HepG2 (cell line): Measurements from ENCODE around the gene GRM2. TPM values are rescaled to one million over a fixed set of nuclear protein-coding genes. Genes with fewer than 3 reads are reported as not detected.
A peak's percentile ranks its signal among the peaks of the same experiment; 100 is the strongest.

Source experiments
- ATAC-seq: fragments of 200-7000 bp; cut with Tn5 transposase; 3 replicates; pipeline ENCODE4 v1.9.1; 2020; ENCODE audit warnings: mild to moderate bottlenecking, moderate library complexity
- BruUV-seq: library from RNA; stranded (reverse); fragments of 400-500 nt; replicated peaks from 2 replicates; lab custom pipeline; 2021; lab: Mats Ljungman, UMichigan
- CTCF ChIA-PET: fragments of 300-600 bp; formaldehyde crosslinking; extraction: SDS; loops from one replicate; lab custom pipeline; 2021; ENCODE audit warnings: low total read pairs, inconsistent platforms, low intra/inter-chr PET ratio; lab: Yijun Ruan, JAX
- POLR2A ChIA-PET: fragments of 350-600 bp; sonication (Branson Sonifier 250); formaldehyde crosslinking; loops from one replicate; lab custom pipeline; 2020; ENCODE audit warnings: antibody characterized with exemption, inconsistent platforms; lab: Yijun Ruan, JAX
- DNase-seq: peaks from one replicate; pipeline ENCODE4 v3.0.0-alpha.2; 2015; ENCODE audit warnings: low spot score
- FAIRE-seq: peaks from 3 replicates; lab custom pipeline; 2011; peaks lifted over from hg19 to GRCh38; lab: Jason Lieb, UNC
- H2AFZ ChIP-seq: one replicate; pipeline ENCODE4 v1.6.1; 2011; ENCODE audit warnings: low read length, inconsistent platforms
- H3K27ac ChIP-seq: fragments of 300-600 bp; 3 replicates; pipeline ENCODE4 v1.8.0; 2011; ENCODE audit warnings: mixed run types, mild to moderate bottlenecking, mixed read lengths, low read length, inconsistent platforms; ENCODE audit not compliant: insufficient read depth; ENCODE audit errors: extremely low read length
- H3K27me3 ChIP-seq, 2 experiments: fragments of 200-600 bp in 1 of 2; 2 replicates in 1 of 2; 3 replicates in 1 of 2; pipeline versions ENCODE4 v1.6.0 to v1.8.0; 2011; ENCODE audit warnings: low read length in 2 of 2, mild to moderate bottlenecking in 2 of 2, moderate library complexity in 2 of 2, inconsistent platforms in 1 of 2; ENCODE audit not compliant: insufficient read depth in 2 of 2, control insufficient read depth in 1 of 2
- H3K36me3 ChIP-seq, 2 experiments: fragments of 200-600 bp in 1 of 2; replicated peaks in 1 of 2; 2 replicates in 1 of 2; 3 replicates in 1 of 2; pipeline versions ENCODE4 v1.5.1 to v1.8.0; 2011; ENCODE audit warnings: low read length in 2 of 2, inconsistent platforms in 1 of 2; ENCODE audit not compliant: insufficient read depth in 2 of 2, control insufficient read depth in 1 of 2
- H3K4me1 ChIP-seq: 2 replicates; pipeline ENCODE4 v1.5.1; 2012; ENCODE audit warnings: low read length, inconsistent platforms; ENCODE audit not compliant: insufficient read depth
- H3K4me2 ChIP-seq: 2 replicates; pipeline ENCODE4 v1.6.0; 2011; ENCODE audit warnings: low read depth, low read length, inconsistent platforms
- H3K4me3 ChIP-seq, 3 experiments: fragments of 200-600 bp in 1 of 3; sonication (generic), shearing (Covaris generic) in 1 of 3; replicated peaks in 1 of 3; 2 replicates each; pipeline ENCODE4 v1.5.1; 2011 to 2016; ENCODE audit warnings: low read length in 3 of 3, inconsistent platforms in 2 of 3, low read depth in 2 of 3, mild to moderate bottlenecking in 2 of 3, control low read depth in 1 of 3, mixed read lengths in 1 of 3; ENCODE audit not compliant: insufficient read depth in 1 of 3
- H3K79me2 ChIP-seq: one replicate; pipeline ENCODE4 v1.6.1; 2011; ENCODE audit warnings: low read length, inconsistent platforms; ENCODE audit not compliant: insufficient read depth
- H3K9ac ChIP-seq: 2 replicates; pipeline ENCODE4 v1.6.0; 2011; ENCODE audit warnings: mild to moderate bottlenecking, low read depth, low read length, inconsistent platforms; ENCODE audit not compliant: insufficient read depth
- H3K9me3 ChIP-seq: 2 replicates; pipeline ENCODE4 v1.5.1; 2012; ENCODE audit warnings: mild to moderate bottlenecking, low read length
- H4K20me1 ChIP-seq: 2 replicates; pipeline ENCODE4 v1.6.0; 2011; ENCODE audit warnings: inconsistent platforms, mild to moderate bottlenecking, low read length, moderate library complexity; ENCODE audit not compliant: insufficient read depth
- AGO1 ChIP-seq: fragments of 200-400 bp; formaldehyde crosslinking; IDR thresholded peaks from 2 replicates; pipeline ENCODE4 v1.6.1; 2017; ENCODE audit warnings: mild to moderate bottlenecking, low read depth, low read length, moderate library complexity; ENCODE audit not compliant: poor library complexity, severe bottlenecking
- DMAP1 ChIP-seq: IDR thresholded peaks from 2 replicates; pipeline ENCODE4 v1.6.1; 2016
- DPF2 ChIP-seq: sonication (generic); formaldehyde crosslinking; IDR thresholded peaks from 2 replicates; pipeline ENCODE4 v1.4.0; 2020; ENCODE audit warnings: mild to moderate bottlenecking, low read depth, missing genetic modification reagents, borderline replicate concordance
- KLF16 ChIP-seq, 2 experiments: sonication (generic) in 1 of 2; formaldehyde crosslinking in 1 of 2; IDR thresholded peaks; 2 replicates each; pipeline versions ENCODE4 v1.6.1 to v1.8.0; 2016 to 2023; ENCODE audit warnings: missing genetic modification reagents in 2 of 2, missing compliant biosample characterization in 1 of 2
- MEF2D ChIP-seq: sonication (generic); formaldehyde crosslinking; IDR thresholded peaks from 2 replicates; pipeline ENCODE4 v1.5.1; 2020; ENCODE audit warnings: mild to moderate bottlenecking, missing genetic modification reagents
- PHF8 ChIP-seq: sonication (generic); formaldehyde crosslinking; IDR thresholded peaks from 2 replicates; pipeline ENCODE4 v1.5.0; 2020; ENCODE audit warnings: missing genetic modification reagents
- ZFP36 ChIP-seq: fragments of 150-350 bp; IDR thresholded peaks from 2 replicates; pipeline ENCODE4 v1.6.1; 2018; ENCODE audit warnings: borderline replicate concordance, low read length, low read depth; ENCODE audit not compliant: partially characterized antibody
- ZNF407 ChIP-seq: sonication (generic); formaldehyde crosslinking; IDR thresholded peaks from one replicate; pipeline ENCODE4 v1.5.1; 2020; ENCODE audit warnings: mild to moderate bottlenecking, missing genetic modification reagents; ENCODE audit errors: not compliant biosample characterization
- ZNF598 ChIP-seq: sonication (generic); formaldehyde crosslinking; IDR thresholded peaks from 2 replicates; pipeline ENCODE4 v1.5.1; 2020; ENCODE audit warnings: mild to moderate bottlenecking, missing genetic modification reagents, borderline replicate concordance
- ZNF768 ChIP-seq: sonication (generic); formaldehyde crosslinking; IDR thresholded peaks from 2 replicates; pipeline ENCODE4 v1.4.0; 2020; ENCODE audit warnings: missing genetic modification reagents
- ZNF792 ChIP-seq: IDR thresholded peaks from 2 replicates; pipeline ENCODE4 v1.6.1; 2016
- WGBS: methylation state at CpG from one replicate; pipeline ENCODE4 v1.1.6; 2017; ENCODE audit warnings: low lambda C conversion rate; 5-methylcytosine and 5-hydroxymethylcytosine counted together
- in situ Hi-C: cut with HindIII; loops from 2 replicates; pipeline ENCODE4 v1.10.0; 2017; ENCODE audit warnings: low pct_unique_long_range_greater_than_20kb; ENCODE audit not compliant: extremely low pct_ligation_motif_present
- intact Hi-C: fragments of 100-400 bp; cut with micrococcal nuclease; formaldehyde crosslinking; loops from one replicate; pipeline ENCODE4 v1.10.0; 2022; ENCODE audit not compliant: unreplicated experiment
- polyA plus RNA-seq, 8 experiments: library from polyadenylated mRNA; depleted of rRNA in 3 of 8; stranded (reverse) in 7 of 8; unstranded in 1 of 8; fragments of >200 nt; fragmentation: Illumina TruSeq in 4 of 8; extraction: Trizol in 4 of 8; gene quantifications; 2 replicates each; pipeline versions ENCODE4 v1.2.1 to v1.2.3, GENCODE V29; 2011 to 2016; ENCODE audit warnings: low read depth in 4 of 8, missing spikeins in 1 of 8, mixed read lengths in 1 of 8; ENCODE audit not compliant: insufficient read depth in 1 of 8
- total RNA-seq, 5 experiments: library from RNA; depleted of rRNA; stranded (reverse); fragments of >200 nt; fragmentation: Illumina TruSeq; extraction: Trizol; gene quantifications; 2 replicates each; pipeline ENCODE4 v1.2.3, GENCODE V29; 2016; ENCODE audit warnings: low read depth in 1 of 5

Gene GRM2
- total and polyA plus RNA-seq, 2 of the 13 experiments (the other 11 are each of a cell fraction or from before 2014, with no cell fraction given), result 0.04 to 0.07 TPM

DNA sequence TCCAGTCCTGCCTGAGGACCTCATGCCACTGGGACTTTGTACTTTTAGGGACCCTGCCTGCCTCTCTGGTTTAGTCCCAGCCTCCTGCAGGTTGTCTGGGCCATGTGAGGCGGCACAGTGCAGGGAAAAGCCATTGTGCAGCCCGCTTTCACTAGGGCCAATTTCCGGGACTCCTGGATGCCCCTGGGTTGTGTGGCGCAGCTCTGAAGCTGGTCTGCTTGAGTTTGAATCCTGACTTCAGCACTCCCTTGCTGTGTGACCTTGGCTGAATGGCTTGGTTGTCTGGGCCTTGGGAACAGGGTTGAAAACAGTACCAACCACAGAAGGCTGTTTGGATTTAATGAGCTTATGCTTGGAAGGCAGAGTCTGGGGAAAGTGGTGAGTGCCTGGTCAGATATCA, 27.6 kb upstream of the GRM2 start:
- DNase-seq (no peak), ATAC-seq (no peak), FAIRE-seq (no peak)
- BruUV-seq, result no TSS peak
- Histone ChIP-seq H3K27me3 (no peaks in the 10 kb centered on the region), H3K4me2 (no peak overlapping the region), H3K4me3 (no peak overlapping the region), H4K20me1 (peaks cover 4% of the 10 kb centered on the region; the same call in 1 of the 2 replicates), H3K79me2 (peaks cover 3% of the 10 kb centered on the region), H3K9ac (no peak overlapping the region), H3K36me3 (peaks cover 10 to 17% of the 10 kb centered on the region in 2 experiments), H2AFZ (no peak overlapping the region), H3K27ac (no peak overlapping the region), H3K4me1 (0 out of 2 replicates have a peak, but pooled peaks cover 12% of the 10 kb centered on the region), H3K9me3 (no peaks in the 10 kb centered on the region)
- ChIA-PET POLR2A (no interaction called here), CTCF (no interaction called here)
- TF ChIP-seq ZNF768 (CRISPR knock-in tag), result peak; percentile 76
- TF ChIP-seq PHF8 (CRISPR knock-in tag), result no peak
- TF ChIP-seq ZNF792, result no peak
- 94% methylated on average over 2 of the region's 4 CpGs for WGBS
- in situ Hi-C loops, result no loop called here
- intact Hi-C loops, result loop anchor here (10.0 kb wide), 1 partner anchor 295 kb away; the partner anchor contains the start of gene MANF

DNA sequence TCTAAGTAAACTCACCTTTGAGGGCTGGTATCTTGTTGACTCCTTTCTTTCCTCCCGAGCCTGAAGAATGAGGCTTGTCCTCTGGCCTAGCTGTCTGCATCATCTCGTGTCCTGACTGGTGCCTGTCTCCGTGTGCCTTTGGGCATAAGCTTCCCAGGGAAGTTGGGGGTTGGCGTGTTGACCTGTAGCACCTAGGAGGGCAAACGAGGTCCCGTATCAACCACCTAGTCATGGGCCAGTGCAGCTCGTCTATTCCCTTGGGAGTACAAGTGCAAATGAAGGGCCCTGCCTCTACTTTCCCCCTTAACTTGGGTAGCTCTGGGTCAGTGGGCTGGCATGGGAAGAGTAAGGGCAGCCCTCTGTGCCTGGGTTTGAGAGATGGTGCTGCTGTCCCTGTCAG, 27.1 kb upstream of the GRM2 start:
- in situ Hi-C loops, result loop anchor here (5.0 kb wide), 1 partner anchor 42 kb away; no protein-coding TSS in a partner anchor
- H3K27ac ChIP-seq, result no peak overlapping the region
- H4K20me1 ChIP-seq, result peaks cover 4% of the 10 kb centered on the region; the same call in 1 of the 2 replicates
- H3K79me2 ChIP-seq, result peaks cover 3% of the 10 kb centered on the region
- no peak overlapping the region for H2AFZ ChIP-seq
- no peak overlapping the region for H3K4me2 ChIP-seq
- ChIA-PET CTCF (no interaction called here), POLR2A (no interaction called here)
- no TSS peak for BruUV-seq
- H3K27me3 ChIP-seq, result no peaks in the 10 kb centered on the region
- intact Hi-C loops, result loop anchor here (10.0 kb wide), 1 partner anchor 295 kb away; the partner anchor contains the start of gene MANF
- H3K36me3 ChIP-seq, result peaks cover 14 to 22% of the 10 kb centered on the region in 2 experiments
- H3K9me3 ChIP-seq, result no peaks in the 10 kb centered on the region
- no peak for FAIRE-seq
- ATAC-seq, result no peak
- no peak overlapping the region for H3K9ac ChIP-seq
- DNase-seq, result no peak
- WGBS, result 84% methylated on average over 3 of the region's 7 CpGs
- no peak overlapping the region for H3K4me3 ChIP-seq
- H3K4me1 ChIP-seq, result 0 out of 2 replicates have a peak, but pooled peaks cover 12% of the 10 kb centered on the region
- TF ChIP-seq AGO1, result no peak
- TF ChIP-seq KLF16 (CRISPR knock-in tag; IDR thresholded peaks at IDR 0.05), result no peak
- no peak for TF ChIP-seq MEF2D (CRISPR knock-in tag)
- no peak for TF ChIP-seq ZNF598 (CRISPR knock-in tag)
- no peak for TF ChIP-seq DMAP1 (CRISPR knock-in tag)
- TF ChIP-seq DPF2, result no peak
- TF ChIP-seq ZFP36, result no peak
- no peak for TF ChIP-seq ZNF407 (CRISPR knock-in tag)
